Stimulated activated effector memory CD8-positive, alpha-beta T cell treated with anti-CD3 and anti-CD28 coated beads, Interleukin-12 subunit alpha, Interleukin-12 subunit beta, amount 100 ng/mL, for 72 hours (primary cell): ENCODE results near the gene ASTN2.

Experiments
- ATAC-seq: fragments of 150-1000 bp; cut with Tn5 transposase; 2 replicates; pipeline ENCODE4 v1.10.0; 2021
- DNase-seq, 2 donors: peaks; one replicate each; pipeline ENCODE4 v3.0.0; 2021 to 2022; ENCODE audit warnings: low spot score in 2 of 2
- H3K27ac Mint-ChIP-seq: one replicate; pipeline ENCODE4 v1.8.0; 2022; ENCODE audit warnings: mild to moderate bottlenecking, mixed read lengths
- H3K36me3 Mint-ChIP-seq: one replicate; pipeline ENCODE4 v1.8.0; 2022; ENCODE audit warnings: mild to moderate bottlenecking, mixed read lengths
- H3K4me1 Mint-ChIP-seq: one replicate; pipeline ENCODE4 v1.8.0; 2022; ENCODE audit warnings: mixed read lengths
- H3K4me3 Mint-ChIP-seq: one replicate; pipeline ENCODE4 v1.8.0; 2022; ENCODE audit warnings: mild to moderate bottlenecking, mixed read lengths
- H3K9me3 Mint-ChIP-seq: one replicate; pipeline ENCODE4 v1.8.0; 2022; ENCODE audit warnings: mixed read lengths

ASTN2 gene

GRCh38 chr9:116394894-116395698 lies 1019.8 kb downstream of the ASTN2 start:
- no peak for ATAC-seq
- peaks cover 5% of the 10 kb centered on the region for H3K4me1 Mint-ChIP-seq
- H3K9me3 Mint-ChIP-seq: no peaks in the 10 kb centered on the region
- DNase-seq: no peak
- no peak overlapping the region for H3K27ac Mint-ChIP-seq
- H3K36me3 Mint-ChIP-seq: no peaks in the 10 kb centered on the region
- H3K4me3 Mint-ChIP-seq: no peak overlapping the region

GRCh38 chr9:116394070-116394469 lies 1020.8 kb downstream of the ASTN2 start:
- no peaks in the 10 kb centered on the region for H3K9me3 Mint-ChIP-seq
- no peak for ATAC-seq

GRCh38 chr9:116393198-116393597 lies 1021.7 kb downstream of the ASTN2 start:
- ATAC-seq (no peak), DNase-seq (no peak)
- H3K27ac Mint-ChIP-seq: no peak overlapping the region

More at GRCh38 chr9:116394070-116394469, 1020.8 kb downstream of the ASTN2 start:
- Mint-ChIP-seq H3K4me3 (no peak overlapping the region), H3K4me1 (no peaks in the 10 kb centered on the region), H3K27ac (no peak overlapping the region), H3K36me3 (no peaks in the 10 kb centered on the region)
- no peak for DNase-seq

GRCh38 chr9:116391306-116391900 lies 1023.5 kb downstream of the ASTN2 start:
- DNase-seq (no peak), ATAC-seq (no peak)
- no peak overlapping the region for H3K27ac Mint-ChIP-seq
- H3K4me3 Mint-ChIP-seq: no peak overlapping the region
- H3K36me3 Mint-ChIP-seq: no peaks in the 10 kb centered on the region
- no peaks in the 10 kb centered on the region for H3K4me1 Mint-ChIP-seq
- no peaks in the 10 kb centered on the region for H3K9me3 Mint-ChIP-seq

More at GRCh38 chr9:116393198-116393597, 1021.7 kb downstream of the ASTN2 start:
- H3K9me3 Mint-ChIP-seq: no peaks in the 10 kb centered on the region
- no peaks in the 10 kb centered on the region for H3K4me1 Mint-ChIP-seq
- H3K4me3 Mint-ChIP-seq: no peak overlapping the region
- no peaks in the 10 kb centered on the region for H3K36me3 Mint-ChIP-seq

- no peak for ATAC-seq
- Mint-ChIP-seq H3K9me3 (no peaks in the 10 kb centered on the region), H3K27ac (no peak overlapping the region), H3K4me3 (no peak overlapping the region), H3K4me1 (no peaks in the 10 kb centered on the region), H3K36me3 (no peaks in the 10 kb centered on the region)
- DNase-seq: no peak
Observed at GRCh38 chr9:116390303-116391228, 1024.3 kb downstream of the ASTN2 start.

- ATAC-seq (no peak), DNase-seq (no peak)
- H3K9me3 Mint-ChIP-seq: no peaks in the 10 kb centered on the region
- no peaks in the 10 kb centered on the region for H3K36me3 Mint-ChIP-seq
- no peak overlapping the region for H3K4me3 Mint-ChIP-seq
- H3K4me1 Mint-ChIP-seq: no peaks in the 10 kb centered on the region
- H3K27ac Mint-ChIP-seq: no peak overlapping the region
Observed at GRCh38 chr9:116389541-116390302, 1025.1 kb downstream of the ASTN2 start.

GRCh38 chr9:116387934-116388698 lies 1026.7 kb downstream of the ASTN2 start:
- no peaks in the 10 kb centered on the region for H3K4me1 Mint-ChIP-seq
- no peaks in the 10 kb centered on the region for H3K36me3 Mint-ChIP-seq
- peak; percentile 38 for ATAC-seq
- no peaks in the 10 kb centered on the region for H3K9me3 Mint-ChIP-seq
- no peak overlapping the region for H3K4me3 Mint-ChIP-seq
- no peak for DNase-seq
- no peak overlapping the region for H3K27ac Mint-ChIP-seq

- Mint-ChIP-seq H3K4me1 (no peaks in the 10 kb centered on the region), H3K4me3 (no peak overlapping the region), H3K36me3 (no peaks in the 10 kb centered on the region), H3K27ac (no peak overlapping the region), H3K9me3 (no peaks in the 10 kb centered on the region)
- no peak for ATAC-seq
- DNase-seq: no peak
Observed at GRCh38 chr9:116383936-116384335, 1030.9 kb downstream of the ASTN2 start.

GRCh38 chr9:116383133-116383532 lies 1031.7 kb downstream of the ASTN2 start:
- Mint-ChIP-seq H3K27ac (no peak overlapping the region), H3K4me3 (no peak overlapping the region), H3K36me3 (no peaks in the 10 kb centered on the region), H3K9me3 (no peaks in the 10 kb centered on the region), H3K4me1 (no peaks in the 10 kb centered on the region)
- ATAC-seq (no peak), DNase-seq (no peak)

GRCh38 chr9:116382053-116382452 lies 1032.8 kb downstream of the ASTN2 start:
- Mint-ChIP-seq H3K36me3 (no peaks in the 10 kb centered on the region), H3K27ac (no peak overlapping the region), H3K4me1 (no peaks in the 10 kb centered on the region), H3K4me3 (no peak overlapping the region), H3K9me3 (no peaks in the 10 kb centered on the region)
- DNase-seq (no peak), ATAC-seq (no peak)

- H3K4me1 Mint-ChIP-seq: no peaks in the 10 kb centered on the region
- ATAC-seq: no peak
- H3K9me3 Mint-ChIP-seq: no peaks in the 10 kb centered on the region
- DNase-seq: no peak
- H3K4me3 Mint-ChIP-seq: no peak overlapping the region
- H3K27ac Mint-ChIP-seq: no peak overlapping the region
- H3K36me3 Mint-ChIP-seq: no peaks in the 10 kb centered on the region
Observed at GRCh38 chr9:116381350-116381749, 1033.5 kb downstream of the ASTN2 start.

- no peaks in the 10 kb centered on the region for H3K9me3 Mint-ChIP-seq
- H3K4me3 Mint-ChIP-seq: no peak overlapping the region
- H3K4me1 Mint-ChIP-seq: no peaks in the 10 kb centered on the region
- no peak for DNase-seq
- H3K36me3 Mint-ChIP-seq: no peaks in the 10 kb centered on the region
- peak; percentile 48 for ATAC-seq
- H3K27ac Mint-ChIP-seq: no peak overlapping the region
Observed at GRCh38 chr9:116380496-116380995, 1034.3 kb downstream of the ASTN2 start.

- no peaks in the 10 kb centered on the region for H3K36me3 Mint-ChIP-seq
- DNase-seq: no peak
- no peaks in the 10 kb centered on the region for H3K4me1 Mint-ChIP-seq
- no peak for ATAC-seq
- H3K4me3 Mint-ChIP-seq: no peak overlapping the region
- no peaks in the 10 kb centered on the region for H3K9me3 Mint-ChIP-seq
- H3K27ac Mint-ChIP-seq: no peak overlapping the region
Observed at GRCh38 chr9:116379821-116380220, 1035.0 kb downstream of the ASTN2 start.

- Mint-ChIP-seq H3K4me3 (no peak overlapping the region), H3K36me3 (no peaks in the 10 kb centered on the region), H3K9me3 (no peaks in the 10 kb centered on the region), H3K27ac (no peak overlapping the region), H3K4me1 (no peaks in the 10 kb centered on the region)
- no peak for ATAC-seq
- DNase-seq: no peak
Observed at GRCh38 chr9:116378873-116379272, 1036.0 kb downstream of the ASTN2 start.
